Lung (tissue), 12 donors: Measurements from ENCODE around the gene NRXN2. TPM values are rescaled to one million over a fixed set of nuclear protein-coding genes. Genes with fewer than 3 reads are reported as not detected.
"Not testable (repeated sequence)": the region's sequence is repeated elsewhere in the genome, so short reads cannot be mapped to it uniquely, and the experiment has no call there.

Source experiments
- ATAC-seq: fragments of 200-7000 bp; cut with Tn5 transposase; one replicate; pipeline ENCODE4 v1.9.1; 2020; ENCODE audit warnings: moderate number of reproducible peaks; ENCODE audit not compliant: insufficient read depth, low FRiP score
- DNase-seq, 3 donors: peaks; one replicate each; pipeline ENCODE4 v3.0.0-alpha.2; 2013 to 2017
- H3K27ac ChIP-seq, 2 donors: one replicate each; pipeline ENCODE4 v1.5.1; 2013; ENCODE audit warnings: mild to moderate bottlenecking in 2 of 2, moderate library complexity in 2 of 2, control low read depth in 1 of 2, inconsistent platforms in 1 of 2, low read depth in 1 of 2, low read length in 1 of 2
- H3K27me3 ChIP-seq, 3 donors: one replicate each; pipeline ENCODE4 v1.5.1; 2013; ENCODE audit warnings: low read length in 2 of 3; ENCODE audit not compliant: control insufficient read depth in 3 of 3, insufficient read depth in 3 of 3
- H3K36me3 ChIP-seq, 4 donors: one replicate each; pipeline ENCODE4 v1.5.1; 2013; ENCODE audit warnings: low read length in 4 of 4, mild to moderate bottlenecking in 1 of 4, moderate library complexity in 1 of 4; ENCODE audit not compliant: control insufficient read depth in 4 of 4, insufficient read depth in 4 of 4
- H3K4me1 ChIP-seq, 5 donors: one replicate each; pipeline ENCODE4 v1.5.1; 2013; ENCODE audit warnings: low read length in 5 of 5, mild to moderate bottlenecking in 2 of 5, moderate library complexity in 1 of 5; ENCODE audit not compliant: control insufficient read depth in 5 of 5, insufficient read depth in 5 of 5
- H3K4me3 ChIP-seq: one replicate; pipeline ENCODE4 v1.5.1; 2013; ENCODE audit warnings: mild to moderate bottlenecking, control low read depth, moderate library complexity
- H3K9ac ChIP-seq, 2 donors: one replicate each; pipeline ENCODE4 v1.5.1; 2013; ENCODE audit warnings: low read length in 2 of 2, control low read depth in 1 of 2; ENCODE audit not compliant: insufficient read depth in 1 of 2
- H3K9me3 ChIP-seq, 4 donors: one replicate each; pipeline ENCODE4 v1.5.1; 2013; ENCODE audit warnings: low read length in 3 of 4, mild to moderate bottlenecking in 1 of 4, moderate library complexity in 1 of 4; ENCODE audit not compliant: control insufficient read depth in 4 of 4, insufficient read depth in 3 of 4
- WGBS, 2 donors: extraction: QIAGEN DNeasy Blood & Tissue Kit; methylation state at CpG; one replicate each; pipeline ENCODE4 v1.1.7; 2013; 5-methylcytosine and 5-hydroxymethylcytosine counted together
- polyA plus RNA-seq, 2 donors: library from polyadenylated mRNA; stranded (reverse); fragments of 200-250 nt; gene quantifications; one replicate each; pipeline ENCODE4 v1.2.1, GENCODE V29; 2013
- total RNA-seq, 2 donors: library from RNA; depleted of rRNA in 1 of 2; stranded (reverse); fragments of >200 nt in 1 of 2; gene quantifications; one replicate each; pipeline ENCODE4 v1.2.1, GENCODE V29; 2014 to 2021
- TF ChIP-seq, protein P1 (sequence below): IDR thresholded peaks from 2 replicates; pipeline ENCODE4 v1.5.1; 2012; ENCODE audit warnings: mild to moderate bottlenecking; ENCODE audit errors: control extremely low read depth, extremely low read depth
- donor health status: control.
- donor health status: control.
- donor health status: Bipolar disorder and iron deficiency.
- donor health status: healthy.
- donor health status: DM: yes; HTN: yes; CAD: no.

Gene NRXN2
- total and polyA plus RNA-seq, 4 donors = 0.39 to 6.6 (median 1.1) TPM

DNA sequence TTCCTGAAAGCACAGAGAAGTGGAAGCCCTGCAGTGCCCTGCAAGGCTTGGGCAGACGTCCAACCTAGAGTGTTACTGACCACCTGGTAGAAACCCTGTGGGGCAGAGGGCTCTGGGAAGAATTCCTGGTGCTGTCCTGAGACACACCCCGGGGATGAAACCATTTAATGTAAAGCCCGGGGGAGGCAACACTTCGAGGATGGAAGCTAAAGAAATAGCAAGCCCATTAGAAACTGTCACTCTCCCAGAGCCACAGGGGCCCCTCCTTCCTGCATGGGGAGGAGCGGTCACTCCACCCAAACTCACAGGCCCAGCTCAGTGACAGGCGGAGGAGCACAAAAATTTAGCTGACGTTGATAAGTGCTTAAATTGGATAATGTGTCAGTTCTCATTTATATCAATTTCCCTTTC, 57.6 kb downstream of the NRXN2 start:
- Histone ChIP-seq H3K27me3 (peaks cover 0 to 12% (median 3%) of the 10 kb centered on the region in 3 donors), H3K4me1 (peaks cover 0 to 12% (median 0%) of the 10 kb centered on the region in 5 donors), H3K36me3 (no peaks in the 10 kb centered on the region), H3K27ac (no peak overlapping the region), H3K4me3 (no peak overlapping the region), H3K9me3 (no peaks in the 10 kb centered on the region), H3K9ac (no peak overlapping the region)
- TF ChIP-seq, protein P1, sequence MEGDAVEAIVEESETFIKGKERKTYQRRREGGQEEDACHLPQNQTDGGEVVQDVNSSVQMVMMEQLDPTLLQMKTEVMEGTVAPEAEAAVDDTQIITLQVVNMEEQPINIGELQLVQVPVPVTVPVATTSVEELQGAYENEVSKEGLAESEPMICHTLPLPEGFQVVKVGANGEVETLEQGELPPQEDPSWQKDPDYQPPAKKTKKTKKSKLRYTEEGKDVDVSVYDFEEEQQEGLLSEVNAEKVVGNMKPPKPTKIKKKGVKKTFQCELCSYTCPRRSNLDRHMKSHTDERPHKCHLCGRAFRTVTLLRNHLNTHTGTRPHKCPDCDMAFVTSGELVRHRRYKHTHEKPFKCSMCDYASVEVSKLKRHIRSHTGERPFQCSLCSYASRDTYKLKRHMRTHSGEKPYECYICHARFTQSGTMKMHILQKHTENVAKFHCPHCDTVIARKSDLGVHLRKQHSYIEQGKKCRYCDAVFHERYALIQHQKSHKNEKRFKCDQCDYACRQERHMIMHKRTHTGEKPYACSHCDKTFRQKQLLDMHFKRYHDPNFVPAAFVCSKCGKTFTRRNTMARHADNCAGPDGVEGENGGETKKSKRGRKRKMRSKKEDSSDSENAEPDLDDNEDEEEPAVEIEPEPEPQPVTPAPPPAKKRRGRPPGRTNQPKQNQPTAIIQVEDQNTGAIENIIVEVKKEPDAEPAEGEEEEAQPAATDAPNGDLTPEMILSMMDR = no peak
- no peak for ATAC-seq
- DNase-seq = no peak
- 35 to 39% methylated on average over 7 of the region's 7 CpGs for WGBS, 2 donors

DNA sequence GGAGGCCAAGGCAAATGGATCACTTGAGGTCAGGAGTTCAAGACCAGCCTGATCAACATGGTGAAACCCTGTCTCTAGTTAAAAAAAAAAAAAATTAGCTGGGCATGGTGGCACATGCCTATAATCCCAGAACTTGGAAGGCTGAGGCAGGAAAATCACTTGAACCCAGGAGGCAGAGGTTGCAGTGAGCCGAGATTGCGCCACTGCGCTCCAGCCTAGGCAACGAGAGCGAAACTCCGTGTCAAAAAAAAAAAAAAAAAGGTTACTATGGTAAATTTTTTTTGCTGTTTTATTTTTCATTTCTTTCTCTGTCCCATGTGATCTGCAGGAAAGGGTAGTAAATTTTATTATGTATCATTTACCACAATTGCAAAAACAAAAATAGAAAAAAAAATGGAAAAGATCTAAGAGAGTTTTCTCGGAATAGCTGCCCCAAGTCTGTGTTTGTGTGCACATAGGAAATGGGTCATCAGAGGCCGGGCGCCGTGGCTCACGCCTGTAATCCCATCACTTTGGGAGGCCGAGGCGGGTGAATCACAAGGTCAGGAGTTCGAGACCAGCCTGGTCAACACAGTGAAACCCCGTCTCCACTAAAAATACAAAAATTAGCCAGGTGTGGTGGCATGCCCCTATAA, 58.6 kb downstream of the NRXN2 start:
- H3K27ac ChIP-seq, H3K36me3 ChIP-seq, H3K9ac ChIP-seq, H3K27me3 ChIP-seq, ATAC-seq, DNase-seq, H3K9me3 ChIP-seq, H3K4me3 ChIP-seq: not testable (repeated sequence)
- 35 to 66% methylated on average over 15 of the region's 15 CpGs for WGBS, 2 donors
- H3K4me1 ChIP-seq = peaks cover 0 to 13% (median 0%) of the 10 kb centered on the region in 5 donors

DNA sequence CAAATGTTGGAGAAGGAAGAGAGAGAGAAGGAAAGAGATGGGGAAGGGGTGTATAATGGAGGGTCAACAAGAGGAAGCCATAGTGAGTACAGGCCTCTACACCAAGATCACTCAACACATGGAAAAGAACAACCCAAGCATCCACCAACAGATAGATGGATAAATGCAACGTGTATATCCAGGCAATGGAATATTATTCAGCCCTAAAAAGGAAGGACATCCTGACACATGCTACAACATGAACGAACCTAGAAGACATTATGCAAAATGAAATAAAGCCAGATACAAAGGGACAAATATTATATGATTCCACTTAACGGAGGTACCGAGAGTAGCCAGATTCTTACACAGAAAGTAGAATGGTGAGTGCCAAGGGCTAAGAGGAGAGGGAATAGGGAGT, 59.3 kb downstream of the NRXN2 start:
- TF ChIP-seq, protein P1 = no peak
- Histone ChIP-seq H3K9me3 (no peaks in the 10 kb centered on the region), H3K27ac (no peak overlapping the region), H3K9ac (no peak overlapping the region), H3K27me3 (peaks cover 0 to 4% (median 0%) of the 10 kb centered on the region in 3 donors), H3K4me1 (peaks cover 0 to 13% (median 0%) of the 10 kb centered on the region in 5 donors), H3K4me3 (no peak overlapping the region), H3K36me3 (no peaks in the 10 kb centered on the region)
- ATAC-seq (no peak), DNase-seq (no peak)
- WGBS, 2 donors = 94 to 96% methylated on average over 4 of the region's 4 CpGs

DNA sequence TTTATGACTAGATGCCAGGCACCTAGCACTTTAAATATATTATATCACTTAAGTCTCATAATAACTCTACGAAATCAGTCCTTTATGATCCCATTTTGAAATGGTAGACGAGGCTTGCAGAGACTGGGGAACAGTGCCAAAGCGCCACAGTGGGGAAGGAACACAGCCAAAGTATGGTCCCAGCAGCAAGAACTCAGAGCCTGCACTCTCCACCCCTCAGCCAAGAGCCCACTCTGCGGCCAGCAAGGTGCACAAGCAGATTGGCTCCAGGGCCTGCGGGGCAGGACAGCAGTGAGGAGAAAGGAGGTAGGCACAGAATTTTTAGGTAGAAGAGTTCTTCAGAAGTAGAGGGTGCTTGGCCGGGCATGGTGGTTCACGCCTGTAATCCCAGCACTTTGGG, 61.4 kb downstream of the NRXN2 start:
- WGBS, 2 donors = 82 to 88% methylated on average over 7 of the region's 7 CpGs
- Histone ChIP-seq H3K27ac (no peak overlapping the region), H3K36me3 (no peaks in the 10 kb centered on the region), H3K9ac (no peak overlapping the region), H3K9me3 (no peaks in the 10 kb centered on the region), H3K4me3 (no peak overlapping the region), H3K4me1 (peaks cover 0 to 16% (median 0%) of the 10 kb centered on the region in 5 donors), H3K27me3 (no peaks in the 10 kb centered on the region)
- no peak for ATAC-seq
- peak in 1 of 3 donors; percentile 43 for DNase-seq
- TF ChIP-seq, protein P1 = no peak
